Ishikawa (cell line): Measurements from ENCODE around the gene CD99L2.
A peak's percentile ranks its signal among the peaks of the same experiment; 100 is the strongest.

ENCODE experiments used
- CEBPB ChIP-seq: IDR thresholded peaks from 2 replicates; pipeline ENCODE4 v1.6.1; 2012
- CREB1 ChIP-seq: IDR thresholded peaks from 2 replicates; pipeline ENCODE4 v1.6.1; 2012; ENCODE audit warnings: low read depth
- EGR1 ChIP-seq: IDR thresholded peaks from 2 replicates; pipeline ENCODE4 v1.6.1; 2012
- EP300 ChIP-seq: IDR thresholded peaks from 2 replicates; pipeline ENCODE4 v1.6.1; 2012; ENCODE audit warnings: borderline replicate concordance
- FOXM1 ChIP-seq: IDR thresholded peaks from 2 replicates; pipeline ENCODE4 v1.6.1; 2012; ENCODE audit warnings: low read depth, borderline replicate concordance
- NFIC ChIP-seq: IDR thresholded peaks from 2 replicates; pipeline ENCODE4 v1.6.1; 2012
- RAD21 ChIP-seq: IDR thresholded peaks from 2 replicates; pipeline ENCODE4 v1.6.1; 2012; ENCODE audit warnings: low read depth
- TAF1 ChIP-seq: IDR thresholded peaks from 2 replicates; pipeline ENCODE4 v1.6.1; 2012; ENCODE audit warnings: low read depth, mild to moderate bottlenecking
- TCF12 ChIP-seq: IDR thresholded peaks from 2 replicates; pipeline ENCODE4 v1.6.1; 2012; ENCODE audit warnings: low read depth
- TEAD4 ChIP-seq: IDR thresholded peaks from 2 replicates; pipeline ENCODE4 v1.6.1; 2012
- YY1 ChIP-seq: IDR thresholded peaks from 2 replicates; pipeline ENCODE4 v1.6.1; 2012; ENCODE audit warnings: low read depth
- ZBTB7A ChIP-seq: IDR thresholded peaks from 2 replicates; pipeline ENCODE4 v1.6.1; 2012; ENCODE audit warnings: low read depth
- TF ChIP-seq, protein P1 (sequence below): IDR thresholded peaks from 2 replicates; pipeline ENCODE4 v1.6.1; 2012
- TF ChIP-seq, protein P2 (sequence below): IDR thresholded peaks from 2 replicates; pipeline ENCODE4 v1.6.1; 2012
- TF ChIP-seq, protein P3 (sequence below): IDR thresholded peaks from 2 replicates; pipeline ENCODE4 v1.6.1; 2012; ENCODE audit warnings: low read depth, mild to moderate bottlenecking

Gene CD99L2

DNA sequence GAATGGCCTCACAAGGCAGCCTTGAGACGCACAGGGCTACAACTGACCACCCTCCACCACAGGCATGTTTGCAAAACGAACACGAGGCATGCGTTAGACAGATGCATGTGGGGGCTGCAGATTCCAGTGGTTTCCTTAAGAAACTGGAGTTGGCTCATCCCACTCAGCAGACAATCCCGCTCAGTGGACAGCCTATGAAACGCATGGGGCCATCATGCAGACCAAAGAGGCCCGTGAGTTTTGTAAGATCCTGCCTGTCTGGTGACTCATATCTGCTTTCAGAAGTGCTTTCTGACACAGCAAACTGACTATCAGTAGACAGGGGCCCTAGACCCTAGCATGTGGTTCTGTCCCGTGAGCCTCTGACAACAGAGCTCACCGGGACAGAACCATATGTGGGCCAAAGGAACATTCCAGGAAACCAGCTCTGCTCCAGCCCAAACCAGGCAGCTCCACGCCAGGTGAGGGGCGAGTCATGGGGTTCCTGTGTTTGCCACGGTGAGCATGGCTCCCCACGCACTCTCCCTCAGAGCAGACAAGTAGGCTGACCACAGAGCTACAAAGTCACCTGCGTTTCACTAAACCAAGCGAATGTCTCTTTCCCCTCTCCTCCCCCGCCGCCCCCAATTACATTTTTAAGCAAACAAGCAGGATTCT, 130.9 kb downstream of the CD99L2 start:
- no peak for TF ChIP-seq NFIC
- TF ChIP-seq, protein P1, sequence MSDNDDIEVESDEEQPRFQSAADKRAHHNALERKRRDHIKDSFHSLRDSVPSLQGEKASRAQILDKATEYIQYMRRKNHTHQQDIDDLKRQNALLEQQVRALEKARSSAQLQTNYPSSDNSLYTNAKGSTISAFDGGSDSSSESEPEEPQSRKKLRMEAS = no peak
- TF ChIP-seq ZBTB7A = no peak
- no peak for TF ChIP-seq YY1
- TF ChIP-seq TEAD4 = no peak
- TF ChIP-seq, protein P2, sequence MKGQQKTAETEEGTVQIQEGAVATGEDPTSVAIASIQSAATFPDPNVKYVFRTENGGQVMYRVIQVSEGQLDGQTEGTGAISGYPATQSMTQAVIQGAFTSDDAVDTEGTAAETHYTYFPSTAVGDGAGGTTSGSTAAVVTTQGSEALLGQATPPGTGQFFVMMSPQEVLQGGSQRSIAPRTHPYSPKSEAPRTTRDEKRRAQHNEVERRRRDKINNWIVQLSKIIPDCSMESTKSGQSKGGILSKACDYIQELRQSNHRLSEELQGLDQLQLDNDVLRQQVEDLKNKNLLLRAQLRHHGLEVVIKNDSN = no peak
- no peak for TF ChIP-seq CREB1
- no peak for TF ChIP-seq FOXM1
- TF ChIP-seq TCF12 = no peak
- TF ChIP-seq TAF1 = no peak
- TF ChIP-seq EP300 = no peak
- TF ChIP-seq CEBPB = no peak
- TF ChIP-seq, protein P3, sequence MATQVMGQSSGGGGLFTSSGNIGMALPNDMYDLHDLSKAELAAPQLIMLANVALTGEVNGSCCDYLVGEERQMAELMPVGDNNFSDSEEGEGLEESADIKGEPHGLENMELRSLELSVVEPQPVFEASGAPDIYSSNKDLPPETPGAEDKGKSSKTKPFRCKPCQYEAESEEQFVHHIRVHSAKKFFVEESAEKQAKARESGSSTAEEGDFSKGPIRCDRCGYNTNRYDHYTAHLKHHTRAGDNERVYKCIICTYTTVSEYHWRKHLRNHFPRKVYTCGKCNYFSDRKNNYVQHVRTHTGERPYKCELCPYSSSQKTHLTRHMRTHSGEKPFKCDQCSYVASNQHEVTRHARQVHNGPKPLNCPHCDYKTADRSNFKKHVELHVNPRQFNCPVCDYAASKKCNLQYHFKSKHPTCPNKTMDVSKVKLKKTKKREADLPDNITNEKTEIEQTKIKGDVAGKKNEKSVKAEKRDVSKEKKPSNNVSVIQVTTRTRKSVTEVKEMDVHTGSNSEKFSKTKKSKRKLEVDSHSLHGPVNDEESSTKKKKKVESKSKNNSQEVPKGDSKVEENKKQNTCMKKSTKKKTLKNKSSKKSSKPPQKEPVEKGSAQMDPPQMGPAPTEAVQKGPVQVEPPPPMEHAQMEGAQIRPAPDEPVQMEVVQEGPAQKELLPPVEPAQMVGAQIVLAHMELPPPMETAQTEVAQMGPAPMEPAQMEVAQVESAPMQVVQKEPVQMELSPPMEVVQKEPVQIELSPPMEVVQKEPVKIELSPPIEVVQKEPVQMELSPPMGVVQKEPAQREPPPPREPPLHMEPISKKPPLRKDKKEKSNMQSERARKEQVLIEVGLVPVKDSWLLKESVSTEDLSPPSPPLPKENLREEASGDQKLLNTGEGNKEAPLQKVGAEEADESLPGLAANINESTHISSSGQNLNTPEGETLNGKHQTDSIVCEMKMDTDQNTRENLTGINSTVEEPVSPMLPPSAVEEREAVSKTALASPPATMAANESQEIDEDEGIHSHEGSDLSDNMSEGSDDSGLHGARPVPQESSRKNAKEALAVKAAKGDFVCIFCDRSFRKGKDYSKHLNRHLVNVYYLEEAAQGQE = no peak
- TF ChIP-seq EGR1 = no peak
- TF ChIP-seq RAD21 = no peak

DNA sequence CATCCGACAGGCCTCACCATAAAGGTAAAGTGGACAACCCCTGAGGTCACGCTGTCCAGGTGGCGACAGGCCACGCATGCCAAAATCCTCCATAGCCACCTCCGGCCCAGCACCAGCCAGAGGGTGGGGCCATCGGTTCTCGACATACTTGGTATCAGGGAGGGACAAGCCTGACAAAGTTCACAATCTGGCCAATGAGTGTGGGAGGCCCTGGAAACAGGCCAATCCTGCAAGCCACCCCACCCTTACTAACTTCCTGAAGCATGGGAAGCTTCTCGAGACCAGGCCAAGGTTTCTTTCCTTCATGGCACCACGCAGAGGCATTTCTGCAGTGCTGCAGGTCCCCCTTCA, 131.4 kb downstream of the CD99L2 start:
- no peak for TF ChIP-seq ZBTB7A

DNA sequence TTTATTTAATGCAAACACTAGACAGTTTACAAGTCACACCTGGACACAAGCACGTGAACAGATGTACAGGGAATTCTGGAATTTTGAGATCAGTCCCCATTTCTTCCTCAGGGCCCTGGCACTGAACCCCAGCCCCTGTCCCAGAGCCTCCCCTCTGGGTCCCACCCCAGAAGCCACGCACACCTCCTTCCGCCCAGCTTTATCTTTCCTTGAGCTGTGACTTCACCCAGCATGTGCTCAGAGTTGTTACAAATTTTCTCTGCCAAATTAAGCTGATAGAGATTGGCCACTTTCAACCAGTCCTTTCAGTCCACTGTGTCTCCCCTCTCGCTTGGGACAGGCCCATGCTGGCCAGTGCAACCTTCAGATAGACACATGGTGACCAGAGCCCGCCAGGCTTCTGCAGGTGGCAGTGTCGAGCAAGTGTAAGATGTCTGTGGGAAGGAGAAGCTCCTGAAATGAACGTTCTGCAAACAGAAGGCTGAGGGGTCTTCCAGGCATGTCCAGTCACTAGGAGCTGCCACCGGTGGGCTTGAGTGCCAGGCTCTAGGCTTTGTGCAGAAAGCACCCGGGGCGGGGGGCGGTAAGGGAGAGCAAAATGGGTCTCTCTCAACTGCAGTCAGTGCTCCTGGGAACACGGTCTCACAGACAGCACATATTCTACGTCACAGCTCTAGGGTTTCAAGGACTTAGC, 132.0 kb downstream of the CD99L2 start:
- TF ChIP-seq EP300 (no peak), NFIC (no peak), TEAD4 (no peak), ZBTB7A (no peak), RAD21 (0 out of 2 replicates have a peak, but pooled peaks have one; percentile 10), TCF12 (no peak), YY1 (no peak)
- TF ChIP-seq, protein P2 = no peak

DNA sequence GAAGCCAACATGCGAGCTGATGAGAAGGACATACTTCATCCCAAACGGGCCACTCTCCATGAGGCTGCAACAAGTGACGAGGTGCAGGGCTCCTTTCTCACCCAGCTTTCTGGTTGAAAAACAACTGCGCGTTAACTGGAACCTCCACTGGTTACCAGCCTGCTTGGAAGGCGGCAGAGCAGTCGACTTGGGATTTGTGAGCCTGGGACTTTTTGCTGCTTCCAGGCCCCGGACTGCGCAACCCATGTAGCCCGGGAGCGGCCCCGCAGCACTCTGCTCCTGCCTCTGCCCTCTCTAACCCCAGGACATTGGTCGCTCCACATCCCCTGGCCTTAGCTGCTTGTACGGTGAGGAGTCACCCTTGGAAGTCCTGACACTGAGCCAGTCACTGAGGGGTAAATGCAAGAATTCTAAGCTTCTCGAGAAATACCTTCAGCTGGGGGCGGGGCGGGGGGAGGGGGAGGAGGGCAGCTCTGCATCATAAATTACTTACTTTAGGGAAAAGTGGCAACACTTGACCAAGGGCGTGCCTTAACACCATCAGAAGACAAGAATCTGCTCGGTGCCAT, 132.6 kb downstream of the CD99L2 start:
- no peak for TF ChIP-seq TEAD4
- TF ChIP-seq, protein P2 = no peak

DNA sequence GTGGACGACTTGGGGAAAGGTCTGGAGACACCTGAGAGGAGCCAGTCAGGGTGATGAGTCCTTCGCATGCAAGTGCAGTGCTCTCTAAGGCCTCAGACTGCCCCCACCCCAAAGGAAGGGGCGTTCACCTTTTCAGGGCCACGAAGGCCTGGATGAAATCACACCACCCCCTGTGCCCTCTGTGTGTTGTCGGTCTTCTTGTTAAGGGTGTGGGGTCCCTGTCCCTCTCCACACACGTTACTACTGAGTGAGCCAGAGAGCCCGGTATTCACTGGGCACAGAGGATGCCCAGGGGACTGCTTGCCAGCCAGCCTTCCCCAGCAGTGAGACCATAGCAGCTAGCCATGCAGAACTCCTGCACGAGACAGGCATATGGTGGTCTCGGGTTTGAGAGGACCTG, 133.2 kb downstream of the CD99L2 start:
- TF ChIP-seq FOXM1 = no peak
- TF ChIP-seq NFIC = no peak
- no peak for TF ChIP-seq RAD21
- TF ChIP-seq TCF12 = no peak
- no peak for TF ChIP-seq YY1
- no peak for TF ChIP-seq CEBPB
- TF ChIP-seq CREB1 = no peak
- TF ChIP-seq ZBTB7A = no peak
- TF ChIP-seq, protein P3 = no peak
- no peak for TF ChIP-seq EP300
- TF ChIP-seq, protein P2 = no peak
- TF ChIP-seq TEAD4 = no peak

DNA sequence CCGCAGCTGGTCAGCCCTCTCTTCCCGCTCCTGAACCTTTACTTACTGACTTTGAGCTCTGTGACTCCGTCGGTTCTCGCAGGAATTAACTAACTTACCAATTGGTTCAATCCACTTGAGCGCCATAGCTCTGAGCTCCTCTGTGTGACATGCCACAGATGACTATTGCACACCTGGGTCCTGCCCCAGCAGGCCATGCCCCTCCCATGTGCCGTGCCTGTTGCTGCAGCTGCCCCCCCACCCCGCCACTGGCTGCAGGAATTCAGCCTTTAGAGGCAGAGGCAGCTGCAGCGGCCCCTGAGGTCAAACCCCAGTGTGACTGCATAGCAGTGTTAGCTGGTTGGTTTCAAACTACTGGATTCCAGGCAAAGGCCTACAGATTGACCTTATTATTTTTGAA, 134.7 kb downstream of the CD99L2 start:
- TF ChIP-seq RAD21 (no peak), NFIC (no peak), EGR1 (no peak), EP300 (no peak), TAF1 (no peak), CEBPB (no peak), TCF12 (no peak), CREB1 (no peak), TEAD4 (no peak)
